Stromal cell of bone marrow (primary cell): ENCODE data around the gene ATG2B.
"Not testable (repeated sequence)": the region's sequence is repeated elsewhere in the genome, so short reads cannot be mapped to it uniquely, and the experiment has no call there.

Experiments
- DNase-seq: peaks from one replicate; pipeline ENCODE4 v3.0.0-alpha.2; 2012; ENCODE audit warnings: low read depth

Gene ATG2B

DNA sequence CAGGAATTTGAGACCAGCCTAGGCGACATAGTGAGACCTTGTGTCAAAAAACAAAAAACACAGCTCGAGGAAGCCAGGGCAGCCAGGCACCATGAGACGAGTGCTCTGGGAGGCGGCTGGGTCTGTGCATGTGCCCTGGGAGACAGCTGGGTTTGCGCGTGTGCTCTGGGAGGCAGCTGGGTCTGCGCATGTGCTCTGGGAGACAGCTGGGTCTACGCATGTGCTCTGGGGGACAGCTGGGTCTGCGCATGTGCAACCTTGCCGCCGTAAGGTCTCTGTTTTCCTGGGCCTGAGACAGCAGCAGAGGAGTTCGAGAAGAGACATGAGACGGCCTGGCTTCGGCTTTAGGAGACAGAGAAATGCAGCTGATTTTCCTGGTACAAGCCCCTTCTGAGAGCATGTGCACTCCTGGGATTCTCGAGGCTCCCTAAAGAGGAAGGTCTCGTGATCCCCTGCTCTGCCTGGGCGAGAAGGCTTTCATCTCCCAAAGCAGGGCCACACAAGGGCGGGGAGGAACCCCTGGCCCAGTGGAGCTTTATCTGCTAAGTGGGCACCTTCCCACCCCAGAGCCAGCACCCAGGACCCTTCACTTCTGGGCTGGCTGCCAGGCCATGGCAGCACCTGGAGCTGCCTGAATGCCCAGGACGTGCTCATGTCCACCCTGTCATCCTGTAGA lies 110.7 kb downstream of the ATG2B start:
- no peak for DNase-seq

DNA sequence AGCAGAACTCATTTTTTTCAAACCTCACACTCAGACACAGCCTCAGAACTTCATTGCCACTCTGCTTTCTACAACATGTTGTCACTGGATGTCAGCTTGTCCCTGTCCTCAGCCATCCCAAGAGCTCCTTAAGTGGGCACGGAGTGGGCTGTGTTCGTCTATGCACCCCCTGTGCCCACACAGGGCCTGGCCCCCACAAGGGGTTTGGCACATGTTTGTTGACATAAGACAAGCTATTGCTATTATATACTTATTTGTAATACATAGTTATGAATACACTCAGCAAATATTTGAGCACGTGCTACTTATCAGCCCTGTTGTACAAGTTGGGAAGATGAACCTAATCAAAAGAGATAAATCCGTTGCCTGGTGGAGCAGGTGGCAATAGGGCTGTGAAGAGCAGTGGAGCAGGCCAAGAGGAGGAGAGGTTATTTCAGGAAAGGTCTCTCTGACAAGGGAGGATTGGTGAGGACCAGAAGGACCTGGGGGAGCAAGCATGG lies 111.4 kb downstream of the ATG2B start:
- DNase-seq = no peak

DNA sequence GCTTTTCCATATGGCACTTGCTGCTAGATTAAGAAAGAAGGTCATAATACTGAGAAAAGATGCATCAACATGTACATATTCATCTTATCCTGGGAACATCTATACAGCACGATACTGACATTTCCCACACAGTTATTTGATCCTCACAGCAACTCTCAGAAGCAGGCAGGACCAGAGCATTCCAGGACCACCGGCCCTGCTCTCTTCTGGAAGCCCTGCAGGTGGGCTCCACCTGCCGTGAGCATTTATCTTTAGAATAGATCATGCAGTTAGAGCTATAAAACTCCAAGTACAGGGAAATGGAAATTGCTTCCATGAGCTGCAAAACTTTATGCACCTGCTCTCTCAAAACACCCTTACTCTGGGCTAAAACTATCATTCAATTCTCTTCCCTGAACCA lies 112.7 kb downstream of the ATG2B start:
- DNase-seq = no peak

DNA sequence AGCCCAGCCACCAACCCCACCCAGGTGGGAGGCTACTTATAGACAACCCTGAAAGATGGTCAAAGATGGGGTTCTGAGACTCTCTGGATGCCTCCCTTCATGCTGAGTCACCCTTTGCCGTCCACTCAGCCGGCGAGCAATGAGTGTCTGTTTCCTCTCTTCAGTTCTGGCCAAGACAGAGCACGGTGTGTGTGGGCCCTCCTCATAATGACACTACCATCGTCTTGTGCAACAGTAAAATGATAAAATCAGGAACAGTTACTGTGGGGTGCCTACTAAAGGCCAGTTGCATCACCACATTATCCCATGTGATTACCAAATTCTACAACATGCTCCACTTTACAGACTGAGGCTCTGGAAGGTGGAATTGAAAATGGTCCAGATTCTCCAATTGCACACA lies 114.1 kb downstream of the ATG2B start:
- DNase-seq = peak; percentile 79

DNA sequence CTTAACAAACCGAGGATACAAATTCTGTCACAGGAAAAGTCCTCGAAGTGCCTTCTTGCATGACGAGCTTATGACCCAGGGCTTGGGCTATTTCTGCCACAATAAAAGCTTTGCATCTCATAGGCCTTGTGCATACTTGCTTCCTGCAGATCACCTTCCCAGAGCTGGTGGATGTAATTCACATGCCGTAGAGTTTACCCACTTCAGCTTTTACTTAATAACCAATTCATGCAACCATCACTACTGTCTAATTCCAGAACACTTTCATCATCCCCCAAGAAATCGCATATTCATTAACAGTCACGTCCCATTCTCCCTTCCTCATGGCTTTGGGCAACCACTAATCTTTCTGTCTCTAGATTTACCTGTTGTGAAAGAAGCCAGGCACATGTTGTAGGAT lies 116.1 kb downstream of the ATG2B start:
- DNase-seq = no peak

DNA sequence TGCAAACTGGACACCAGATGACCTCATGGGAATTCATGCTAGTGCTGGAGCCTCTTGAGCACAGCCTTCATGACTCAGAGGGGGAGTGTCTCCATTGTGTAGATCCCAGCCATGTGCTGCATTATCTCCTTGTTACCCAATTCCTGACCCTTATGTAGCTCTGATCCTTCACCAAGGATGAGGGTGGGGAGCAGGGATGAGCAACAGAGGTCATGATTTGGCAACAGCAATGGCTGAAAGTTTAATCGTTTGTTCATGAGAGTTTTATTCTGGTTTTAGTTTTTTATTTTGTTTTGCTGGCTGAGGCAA lies 116.6 kb downstream of the ATG2B start:
- DNase-seq = peak; percentile 87

DNA sequence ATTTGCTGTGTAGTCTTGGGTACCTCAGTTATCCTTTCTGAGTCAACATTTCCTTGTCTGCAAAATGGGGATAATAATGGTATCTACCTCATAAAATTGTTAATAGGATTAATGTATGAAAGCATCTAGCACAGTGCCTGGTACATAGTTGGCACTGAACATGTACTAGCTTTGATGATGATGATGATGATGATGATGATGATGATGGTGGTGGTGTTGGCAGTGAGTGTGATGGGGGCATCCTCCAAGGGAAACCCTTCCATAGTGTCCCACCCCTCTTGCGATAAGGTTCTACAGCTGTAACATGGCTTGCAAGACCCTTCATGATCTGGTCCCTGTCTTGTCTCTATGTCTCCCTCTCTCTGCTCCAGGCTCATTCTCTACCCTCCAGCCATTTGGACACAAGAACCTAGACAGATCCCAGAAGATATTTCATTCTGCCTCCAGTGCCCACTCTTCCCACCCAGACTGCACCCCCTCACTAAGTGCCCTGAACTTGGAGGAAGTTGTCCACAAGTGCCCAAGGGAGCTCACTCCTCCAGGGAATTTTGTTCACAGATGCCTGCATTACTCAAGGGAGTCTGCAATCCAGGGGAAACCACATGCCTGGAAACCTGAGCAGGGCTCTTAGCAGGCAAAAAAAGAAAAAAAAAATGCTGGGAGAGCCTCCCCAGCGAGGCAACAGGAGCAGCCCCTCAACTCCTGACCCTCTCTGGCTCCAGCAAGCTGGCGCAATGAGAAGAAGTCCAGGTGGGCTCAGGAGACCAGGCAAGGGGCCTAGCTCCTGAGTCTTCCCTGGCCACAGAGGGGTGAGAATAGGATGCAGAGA lies 117.2 kb downstream of the ATG2B start:
- DNase-seq = no peak

DNA sequence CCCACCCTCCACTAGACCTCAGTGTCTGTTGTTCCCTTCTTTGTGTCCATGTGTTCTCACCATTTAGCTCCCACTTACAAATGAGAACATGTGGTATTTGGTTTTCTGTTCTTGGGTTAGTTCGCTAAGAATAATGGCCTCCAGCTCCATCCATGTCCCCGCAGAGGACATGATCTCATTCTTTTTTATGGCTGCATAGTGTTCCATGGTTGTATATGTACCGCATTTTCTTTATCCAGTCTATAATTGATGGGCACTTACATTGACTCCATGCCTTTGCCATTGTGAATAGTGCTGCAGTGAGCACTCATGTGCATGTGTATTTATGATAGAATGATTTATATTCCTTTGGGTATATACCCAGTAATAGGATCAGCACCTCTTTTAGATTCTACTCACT lies 118.1 kb downstream of the ATG2B start:
- DNase-seq = not testable (repeated sequence)

DNA sequence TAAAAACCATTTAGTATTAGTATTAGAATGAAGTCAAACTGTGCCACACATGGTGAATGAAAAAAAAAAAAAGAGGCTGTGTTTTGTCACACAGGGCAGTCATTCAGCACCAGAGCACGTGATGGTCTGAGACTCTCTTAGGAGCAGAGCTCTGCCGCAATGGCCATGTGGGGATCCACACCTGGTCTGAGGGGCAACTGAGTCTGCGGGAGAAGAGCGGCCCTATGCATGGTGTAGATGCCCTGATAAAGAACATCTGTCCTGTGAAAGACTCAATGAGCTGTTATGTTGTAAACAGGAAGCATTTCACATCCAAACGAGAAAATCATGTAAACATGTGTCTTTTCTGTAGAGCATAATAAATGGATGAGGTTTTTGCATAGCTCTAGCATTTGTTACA lies 119.4 kb downstream of the ATG2B start:
- no peak for DNase-seq

DNA sequence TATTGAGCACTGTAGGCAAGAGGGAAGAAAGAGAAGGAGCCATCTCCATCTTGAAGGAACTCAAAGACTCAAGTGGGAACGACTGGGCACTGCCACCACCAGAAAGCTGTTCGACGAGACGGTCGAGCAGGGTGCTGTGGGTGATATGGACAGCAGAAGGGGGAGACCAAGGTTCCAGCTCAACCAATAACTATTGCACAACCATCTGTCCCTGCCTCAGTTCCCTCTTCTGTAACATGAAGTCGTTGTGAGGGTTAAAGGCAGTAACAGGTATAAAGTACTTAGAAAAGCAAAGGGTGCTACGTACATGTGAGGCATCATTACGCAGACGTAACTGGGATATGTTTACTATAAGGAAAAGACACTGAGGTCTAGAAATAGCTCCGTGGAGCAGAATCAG lies 121.0 kb downstream of the ATG2B start:
- no peak for DNase-seq

DNA sequence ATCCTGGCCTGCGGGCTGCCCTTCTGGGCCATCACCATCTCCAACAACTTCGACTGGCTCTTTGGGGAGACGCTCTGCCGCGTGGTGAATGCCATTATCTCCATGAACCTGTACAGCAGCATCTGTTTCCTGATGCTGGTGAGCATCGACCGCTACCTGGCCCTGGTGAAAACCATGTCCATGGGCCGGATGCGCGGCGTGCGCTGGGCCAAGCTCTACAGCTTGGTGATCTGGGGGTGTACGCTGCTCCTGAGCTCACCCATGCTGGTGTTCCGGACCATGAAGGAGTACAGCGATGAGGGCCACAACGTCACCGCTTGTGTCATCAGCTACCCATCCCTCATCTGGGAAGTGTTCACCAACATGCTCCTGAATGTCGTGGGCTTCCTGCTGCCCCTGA lies 122.5 kb downstream of the ATG2B start:
- no peak for DNase-seq

DNA sequence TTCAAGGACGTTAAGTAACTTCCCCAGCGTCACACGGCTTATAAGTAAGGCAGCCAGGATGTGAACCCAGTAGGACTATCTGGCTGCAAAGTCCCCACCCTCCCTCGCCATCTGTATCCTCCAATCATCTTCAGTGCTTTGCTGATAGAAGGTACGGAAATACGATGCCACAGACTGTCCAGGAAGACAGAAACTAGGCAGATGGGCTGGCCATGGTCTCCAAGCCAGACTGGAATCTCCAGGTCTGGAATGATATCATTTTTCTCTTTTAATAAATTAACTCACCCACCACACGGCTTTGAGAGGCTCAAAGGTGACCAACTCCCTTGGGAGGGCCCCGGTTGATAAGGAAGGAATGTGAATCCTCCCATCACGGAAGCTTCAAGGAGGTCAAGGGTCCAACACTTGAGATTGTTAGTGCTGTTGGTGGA lies 123.4 kb downstream of the ATG2B start:
- DNase-seq = no peak

DNA sequence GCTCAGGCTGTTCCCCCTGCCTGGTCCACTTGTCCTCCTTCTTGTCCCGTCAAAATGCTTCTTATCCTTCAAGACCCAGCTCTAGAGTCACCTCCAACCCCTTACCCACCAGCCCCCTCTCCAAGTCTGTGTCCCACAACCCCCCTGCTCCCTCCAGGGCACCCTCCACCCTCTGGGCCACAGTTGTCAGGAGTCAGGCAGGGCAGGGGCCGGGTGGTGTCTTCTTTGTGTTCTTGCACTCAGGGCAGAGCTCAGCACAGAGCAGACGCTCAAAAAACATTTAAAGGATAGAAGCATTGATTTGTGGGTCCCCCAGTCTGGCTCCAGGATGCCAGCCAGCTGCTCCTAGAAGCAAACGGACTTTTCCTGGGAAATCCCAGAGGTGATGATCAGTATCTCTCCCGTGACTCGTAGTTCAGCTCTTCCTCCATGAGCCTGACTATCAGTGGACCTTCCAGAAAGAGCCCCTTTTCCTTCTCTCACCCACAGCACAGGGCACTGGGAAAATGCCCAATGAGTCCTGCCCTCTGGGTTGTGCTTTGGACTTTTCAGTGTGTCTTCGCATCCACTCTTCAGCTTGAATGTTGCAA lies 124.4 kb downstream of the ATG2B start:
- no peak for DNase-seq

DNA sequence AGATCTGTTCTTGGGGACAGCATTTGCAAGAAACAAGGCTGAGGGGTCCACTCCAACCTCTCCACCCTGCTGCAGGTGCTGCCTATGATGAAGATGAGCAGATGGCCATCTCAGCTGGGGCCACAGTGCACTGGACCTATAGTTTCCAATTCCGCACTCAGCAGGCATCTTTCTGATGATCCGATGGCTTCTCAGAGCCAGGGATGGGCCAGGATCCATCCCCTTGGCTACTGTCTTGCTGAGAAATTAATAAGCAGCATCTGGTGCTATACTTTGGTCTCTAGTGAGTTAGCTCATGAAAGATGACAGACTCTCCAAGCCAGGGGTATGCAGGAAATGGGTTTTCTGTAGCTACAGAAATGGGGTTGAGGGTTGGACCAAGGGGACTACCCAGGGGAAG lies 125.5 kb downstream of the ATG2B start:
- no peak for DNase-seq

DNA sequence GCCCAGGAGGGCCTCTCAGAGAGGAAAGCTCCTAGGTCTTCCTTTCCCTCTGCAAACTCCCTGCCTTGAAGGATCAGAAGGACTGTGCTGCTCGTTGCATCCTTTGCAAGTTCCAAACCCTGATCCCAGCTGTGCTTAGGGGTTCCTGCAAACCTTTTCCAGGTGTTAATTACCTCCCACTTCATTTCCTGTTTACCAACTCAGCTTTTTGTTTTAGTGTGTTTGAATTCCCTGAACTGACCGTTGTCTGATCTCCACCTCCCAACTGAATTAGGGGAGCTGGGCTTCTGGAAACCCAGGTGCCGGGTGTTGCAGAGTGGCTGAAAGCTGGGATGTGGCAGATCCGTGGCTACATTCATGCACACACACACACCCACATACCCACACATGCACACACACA lies 127.7 kb downstream of the ATG2B start:
- no peak for DNase-seq

DNA sequence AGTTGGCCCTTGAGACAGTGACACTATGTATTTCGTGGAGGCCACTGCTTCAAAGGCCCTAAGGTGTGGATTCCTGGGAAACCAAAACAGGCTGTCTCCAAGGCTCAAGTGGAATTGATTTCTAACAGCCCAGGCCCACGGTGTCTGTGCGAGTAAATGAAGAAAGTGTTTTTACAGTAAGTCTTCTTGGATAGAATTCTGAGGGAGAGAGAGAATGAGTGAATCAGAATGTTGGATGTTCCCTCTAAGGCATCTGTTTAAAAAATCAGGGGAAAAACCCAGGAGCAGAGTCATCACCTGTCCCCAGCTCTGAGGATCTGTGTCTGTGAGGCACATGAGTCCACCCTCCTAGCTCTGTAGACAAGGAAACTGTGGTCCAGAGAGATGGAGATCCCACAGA lies 129.5 kb downstream of the ATG2B start:
- no peak for DNase-seq

DNA sequence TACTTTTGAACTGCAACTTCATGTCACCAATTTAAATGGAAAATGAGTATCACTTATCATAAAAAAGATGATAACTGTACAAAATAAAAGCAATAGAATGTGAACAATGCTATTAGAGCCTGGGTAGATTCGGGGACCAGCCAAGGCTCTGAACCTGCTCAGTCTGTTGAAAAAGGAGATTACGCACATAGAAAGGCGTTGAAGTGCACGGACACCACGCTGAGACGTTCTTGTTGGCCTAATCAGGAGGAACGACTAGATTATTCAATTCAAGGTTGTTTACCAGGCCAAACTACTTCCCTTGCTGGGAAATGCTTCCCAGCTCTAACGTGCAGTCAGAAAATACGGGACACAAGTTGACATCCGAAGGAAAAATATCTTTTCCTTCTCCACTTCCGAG lies 130.6 kb downstream of the ATG2B start:
- no peak for DNase-seq

DNA sequence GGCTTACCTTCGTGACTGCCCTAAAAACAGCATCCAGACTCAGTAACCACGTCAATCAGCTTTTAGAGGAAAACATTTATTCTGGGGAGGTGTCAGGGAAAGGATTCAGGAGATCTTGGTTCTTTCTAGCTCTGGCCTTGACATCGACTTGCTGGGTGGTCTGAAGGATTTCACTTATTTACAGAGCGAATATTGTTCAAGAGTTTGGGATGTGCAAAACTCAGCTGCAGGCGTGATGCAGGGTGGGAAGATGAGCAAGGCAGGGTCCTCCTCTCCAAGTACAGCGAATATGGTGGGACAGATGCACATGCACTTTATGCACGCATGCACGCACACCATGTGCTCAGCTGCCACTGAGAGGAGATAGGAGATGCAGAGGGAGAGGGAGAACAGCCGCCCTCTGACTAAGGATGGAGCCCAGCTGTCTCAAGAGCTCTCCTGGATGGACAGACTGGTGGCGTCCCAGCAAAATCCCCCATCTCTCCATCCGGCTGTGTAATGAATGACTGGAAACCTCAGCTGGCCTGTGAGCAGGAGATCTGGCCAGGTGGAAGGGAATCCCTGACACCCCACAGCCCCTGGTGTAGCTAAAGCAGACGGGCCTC lies 131.5 kb downstream of the ATG2B start:
- DNase-seq = no peak

DNA sequence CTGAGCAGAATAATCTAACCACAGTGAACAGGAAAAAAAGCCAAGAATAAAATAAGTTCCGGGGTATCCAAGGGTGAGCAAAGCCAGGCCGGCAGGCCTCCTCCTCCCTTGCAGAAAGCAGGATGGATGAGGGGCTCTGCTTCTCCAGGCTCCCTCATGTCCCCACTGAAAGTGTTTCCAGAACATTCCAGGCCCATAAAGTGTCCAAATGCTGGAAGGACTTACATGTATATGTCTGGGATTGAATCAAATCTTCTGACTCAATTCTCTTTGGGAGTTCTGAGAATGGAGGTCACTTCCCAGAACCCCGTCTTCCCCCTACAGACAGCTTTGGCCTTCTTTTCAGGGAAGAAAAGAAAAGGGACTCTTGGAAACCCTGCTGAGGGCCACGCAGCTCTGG lies 132.1 kb downstream of the ATG2B start:
- DNase-seq = no peak

DNA sequence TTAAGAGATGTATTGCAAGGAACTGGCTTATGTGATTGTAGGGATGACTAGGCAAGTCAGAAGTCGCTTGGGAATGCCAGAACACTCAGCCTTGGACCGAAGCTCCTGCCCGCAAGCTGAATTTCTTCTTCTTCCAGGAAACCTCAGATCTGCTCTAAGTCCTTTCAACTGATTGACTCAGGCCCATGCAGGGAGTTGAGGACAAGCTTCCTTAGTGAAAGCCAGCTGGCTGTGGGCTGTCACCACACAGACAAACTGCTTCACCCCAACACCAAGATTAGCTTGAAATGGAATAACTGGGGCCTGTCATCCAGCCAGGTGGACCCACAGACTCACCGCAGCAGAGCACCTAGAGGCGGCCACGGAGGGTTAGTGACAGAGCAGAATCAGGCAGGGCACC lies 133.8 kb downstream of the ATG2B start:
- DNase-seq = no peak
